MM.1S (cell line): ENCODE measurements around the gene F10.

ENCODE experiments used
- DNase-seq: peaks from one replicate; pipeline ENCODE4 v3.0.0-alpha.2; 2015
- H2AFZ ChIP-seq: fragments of 300-600 bp; sonication (generic); 2 replicates; pipeline ENCODE4 v1.6.0; 2016; ENCODE audit warnings: antibody characterized with exemption, low read length
- H3F3A ChIP-seq: fragments of 300-600 bp; sonication (generic); 2 replicates; pipeline ENCODE4 v1.6.1; 2016; ENCODE audit warnings: mild to moderate bottlenecking, antibody characterized with exemption, low read length, moderate library complexity, mixed read lengths; ENCODE audit not compliant: insufficient read depth
- H3K27ac ChIP-seq: fragments of 300-600 bp; sonication (generic); 2 replicates; pipeline ENCODE4 v1.5.1; 2016; ENCODE audit warnings: mild to moderate bottlenecking, low read length
- H3K27me3 ChIP-seq: fragments of 300-600 bp; sonication (generic); replicated peaks from 2 replicates; pipeline ENCODE4 v1.6.0; 2016; ENCODE audit warnings: low read length; ENCODE audit not compliant: insufficient read depth
- H3K36me3 ChIP-seq: fragments of 300-600 bp; sonication (generic); replicated peaks from 2 replicates; pipeline ENCODE4 v1.6.1; 2016; ENCODE audit warnings: mild to moderate bottlenecking, low read length, mixed read lengths; ENCODE audit not compliant: insufficient read depth
- H3K4me1 ChIP-seq: fragments of 300-600 bp; sonication (generic); 2 replicates; pipeline ENCODE4 v1.6.1; 2016; ENCODE audit warnings: low read length, mixed read lengths
- H3K4me2 ChIP-seq: fragments of 300-600 bp; sonication (generic); 2 replicates; pipeline ENCODE4 v1.6.0; 2016; ENCODE audit warnings: low read depth, low read length
- H3K4me3 ChIP-seq: fragments of 300-600 bp; sonication (generic); 2 replicates; pipeline ENCODE4 v1.5.1; 2016; ENCODE audit warnings: low read length, mixed read lengths
- H3K79me2 ChIP-seq: fragments of 300-600 bp; sonication (generic); 2 replicates; pipeline ENCODE4 v1.6.1; 2016; ENCODE audit warnings: mixed run types, low read length, mixed read lengths
- H3K9ac ChIP-seq: fragments of 300-600 bp; sonication (generic); 2 replicates; pipeline ENCODE4 v1.6.1; 2016; ENCODE audit warnings: low read length, mixed read lengths
- H3K9me2 ChIP-seq: fragments of 300-600 bp; sonication (generic); replicated peaks from 2 replicates; pipeline ENCODE4 v1.6.1; 2016; ENCODE audit warnings: mild to moderate bottlenecking, low read length, mixed read lengths; ENCODE audit not compliant: insufficient read depth
- H3K9me3 ChIP-seq: fragments of 300-600 bp; sonication (generic); replicated peaks from 2 replicates; pipeline ENCODE4 v1.6.1; 2016; ENCODE audit warnings: mild to moderate bottlenecking, low read length, mixed read lengths; ENCODE audit not compliant: insufficient read depth
- H4K20me1 ChIP-seq: fragments of 300-600 bp; sonication (generic); 2 replicates; pipeline ENCODE4 v1.6.1; 2016; ENCODE audit warnings: mild to moderate bottlenecking, low read length, moderate library complexity, mixed read lengths; ENCODE audit not compliant: insufficient read depth
- CTCF ChIP-seq: fragments of 300-600 bp; sonication (generic); IDR thresholded peaks from 2 replicates; pipeline ENCODE4 v1.5.1; 2016; ENCODE audit warnings: antibody characterized with exemption, low read length, mixed read lengths
- EZH2 ChIP-seq: fragments of 300-600 bp; sonication (generic); optimal IDR thresholded peaks from 2 replicates; pipeline ENCODE3; 2017; ENCODE audit warnings: low read depth, mild to moderate bottlenecking, antibody characterized with exemption, low read length, mixed read lengths
- EZH2phosphoT487 ChIP-seq: fragments of 300-600 bp; sonication (generic); IDR thresholded peaks from 2 replicates; pipeline ENCODE4 v1.6.1; 2018; ENCODE audit warnings: antibody characterized with exemption, low read length

The F10 gene

GRCh38 chr13:113092776-113093579 is 29.6 kb upstream of the F10 start:
- Histone ChIP-seq H4K20me1 (no peaks in the 10 kb centered on the region), H3K9me2 (no peaks in the 10 kb centered on the region), H3K27me3 (peaks cover 97% of the 10 kb centered on the region), H3K4me1 (no peaks in the 10 kb centered on the region), H3K36me3 (no peaks in the 10 kb centered on the region), H2AFZ (no peak overlapping the region), H3K9me3 (no peaks in the 10 kb centered on the region), H3K4me2 (no peak overlapping the region), H3K4me3 (no peak overlapping the region), H3K79me2 (no peaks in the 10 kb centered on the region), H3F3A (no peaks in the 10 kb centered on the region), H3K27ac (no peak overlapping the region), H3K9ac (no peak overlapping the region)
- DNase-seq, result no peak
- no peak for TF ChIP-seq EZH2phosphoT487
- TF ChIP-seq EZH2, result no peak
- TF ChIP-seq CTCF, result no peak

- Histone ChIP-seq H3K36me3 (no peaks in the 10 kb centered on the region), H2AFZ (no peak overlapping the region), H3F3A (no peaks in the 10 kb centered on the region), H3K4me3 (no peak overlapping the region), H3K9ac (no peak overlapping the region), H3K27ac (no peak overlapping the region), H3K79me2 (no peaks in the 10 kb centered on the region), H3K4me2 (no peak overlapping the region), H3K9me3 (no peaks in the 10 kb centered on the region), H3K9me2 (no peaks in the 10 kb centered on the region), H4K20me1 (no peaks in the 10 kb centered on the region), H3K4me1 (no peaks in the 10 kb centered on the region), H3K27me3 (peaks cover 97% of the 10 kb centered on the region)
- TF ChIP-seq EZH2phosphoT487 (no peak), EZH2 (no peak), CTCF (no peak)
- no peak for DNase-seq
Observed at GRCh38 chr13:113093580-113094409, 28.8 kb upstream of the F10 start.

- Histone ChIP-seq H3K4me3 (no peak overlapping the region), H3K9me2 (no peaks in the 10 kb centered on the region), H3K4me2 (no peak overlapping the region), H3K27ac (no peak overlapping the region), H3K4me1 (no peaks in the 10 kb centered on the region), H2AFZ (no peak overlapping the region), H3K9me3 (no peaks in the 10 kb centered on the region), H3K9ac (no peak overlapping the region), H3F3A (no peaks in the 10 kb centered on the region), H3K27me3 (peaks cover 97% of the 10 kb centered on the region), H3K36me3 (no peaks in the 10 kb centered on the region), H4K20me1 (no peaks in the 10 kb centered on the region), H3K79me2 (no peaks in the 10 kb centered on the region)
- TF ChIP-seq EZH2 (no peak), EZH2phosphoT487 (no peak), CTCF (no peak)
- no peak for DNase-seq
Observed at GRCh38 chr13:113094410-113094800, 28.2 kb upstream of the F10 start.
